ENCODE results near the gene FANCL.

The FANCL gene

GRCh38 chr2:58207189-58207588 lies 33.9 kb downstream of the FANCL start:
- no peak overlapping the region for H2AK5ac ChIP-seq (ENCODE audit: low read length, severe bottlenecking)
- WGBS, result 84% methylated on average over 3 of the region's 3 CpGs
- H3K9me3 ChIP-seq (ENCODE audit: control insufficient read depth, low read length), result no peaks in the 10 kb centered on the region
- no peak overlapping the region for H2AFZ ChIP-seq (ENCODE audit: low read depth, low read length)
- DNase-seq, result no peak
- no peak overlapping the region for H3K27ac ChIP-seq (ENCODE audit: low read length, poor library complexity, severe bottlenecking)
- no peak overlapping the region for H4K91ac ChIP-seq (ENCODE audit: low read length)
- peaks cover 9% of the 10 kb centered on the region for H3K79me1 ChIP-seq (replicated peaks; ENCODE audit: low read length, poor library complexity, severe bottlenecking)
- no peak overlapping the region for H2BK12ac ChIP-seq (ENCODE audit: low read length in 2 of 2)
- H2BK5ac ChIP-seq (ENCODE audit: low read depth, low read length, poor library complexity, severe bottlenecking), result no peak overlapping the region
- H2BK120ac ChIP-seq (ENCODE audit: low read depth, low read length), result no peak overlapping the region
- H3K23ac ChIP-seq (ENCODE audit: low read length in 2 of 2), result no peak overlapping the region
- H3K14ac ChIP-seq (ENCODE audit: low read length in 2 of 2), result no peak overlapping the region
- no peak overlapping the region for H3K9ac ChIP-seq (ENCODE audit: low read length)
- no peak overlapping the region for H4K8ac ChIP-seq (ENCODE audit: low read length)
- H3K4me1 ChIP-seq (ENCODE audit: control insufficient read depth, insufficient read depth, low read depth, low read length), result no peaks in the 10 kb centered on the region
- H2BK15ac ChIP-seq (ENCODE audit: low read depth, poor library complexity, severe bottlenecking), result no peak overlapping the region
- H3K4ac ChIP-seq (ENCODE audit: low read depth in 1 of 2, low read length in 2 of 2), result no peak overlapping the region
- no peak overlapping the region for H3K4me3 ChIP-seq (ENCODE audit: insufficient read depth in 1 of 2, low read depth in 1 of 2, low read length in 2 of 2)
- no peaks in the 10 kb centered on the region for H3K27me3 ChIP-seq (ENCODE audit: control insufficient read depth in 1 of 2, insufficient read depth in 1 of 2, low read length in 2 of 2)
- H3K36me3 ChIP-seq (ENCODE audit: control insufficient read depth in 1 of 2, insufficient read depth in 2 of 2, low read depth in 1 of 2, low read length in 2 of 2), result peaks cover 7 to 16% of the 10 kb centered on the region in 2 experiments
- no peak overlapping the region for H3K4me2 ChIP-seq (ENCODE audit: low read length, poor library complexity, severe bottlenecking)
- H3K18ac ChIP-seq (ENCODE audit: low read depth in 1 of 2, low read length in 2 of 2), result no peak overlapping the region

GRCh38 chr2:58206785-58207184 lies 34.3 kb downstream of the FANCL start:
- H2AK5ac ChIP-seq (ENCODE audit: low read length, severe bottlenecking), result no peak overlapping the region
- no CpG with 5 or more reads among the region's 1 CpG for WGBS
- H3K23ac ChIP-seq (ENCODE audit: low read length in 2 of 2), result no peak overlapping the region
- peaks cover 7 to 14% of the 10 kb centered on the region in 2 experiments for H3K36me3 ChIP-seq (ENCODE audit: control insufficient read depth in 1 of 2, insufficient read depth in 2 of 2, low read depth in 1 of 2, low read length in 2 of 2)
- no peak overlapping the region for H3K4me2 ChIP-seq (ENCODE audit: low read length, poor library complexity, severe bottlenecking)
- H3K9ac ChIP-seq (ENCODE audit: low read length), result no peak overlapping the region
- H4K8ac ChIP-seq (ENCODE audit: low read length), result no peak overlapping the region
- H2BK12ac ChIP-seq (ENCODE audit: low read length in 2 of 2), result no peak overlapping the region
- no peak overlapping the region for H4K91ac ChIP-seq (ENCODE audit: low read length)
- H2AFZ ChIP-seq (ENCODE audit: low read depth, low read length), result no peak overlapping the region
- H3K4me3 ChIP-seq (ENCODE audit: insufficient read depth in 1 of 2, low read depth in 1 of 2, low read length in 2 of 2), result no peak overlapping the region
- no peaks in the 10 kb centered on the region for H3K4me1 ChIP-seq (ENCODE audit: control insufficient read depth, insufficient read depth, low read depth, low read length)
- no peak overlapping the region for H2BK120ac ChIP-seq (ENCODE audit: low read depth, low read length)
- no peak overlapping the region for H3K18ac ChIP-seq (ENCODE audit: low read depth in 1 of 2, low read length in 2 of 2)
- no peak overlapping the region for H3K4ac ChIP-seq (ENCODE audit: low read depth in 1 of 2, low read length in 2 of 2)
- H3K14ac ChIP-seq (ENCODE audit: low read length in 2 of 2), result no peak overlapping the region
- H2BK15ac ChIP-seq (ENCODE audit: low read depth, poor library complexity, severe bottlenecking), result no peak overlapping the region
- H3K27ac ChIP-seq (ENCODE audit: low read length, poor library complexity, severe bottlenecking), result no peak overlapping the region
- no peaks in the 10 kb centered on the region for H3K27me3 ChIP-seq (ENCODE audit: control insufficient read depth in 1 of 2, insufficient read depth in 1 of 2, low read length in 2 of 2)
- no peaks in the 10 kb centered on the region for H3K9me3 ChIP-seq (ENCODE audit: control insufficient read depth, low read length)
- DNase-seq, result no peak
- peaks cover 8% of the 10 kb centered on the region for H3K79me1 ChIP-seq (replicated peaks; ENCODE audit: low read length, poor library complexity, severe bottlenecking)
- H2BK5ac ChIP-seq (ENCODE audit: low read depth, low read length, poor library complexity, severe bottlenecking), result no peak overlapping the region

GRCh38 chr2:58204195-58204959 lies 36.7 kb downstream of the FANCL start:
- Histone ChIP-seq H3K27me3 (ENCODE audit: control insufficient read depth in 1 of 2, insufficient read depth in 1 of 2, low read length in 2 of 2) (no peaks in the 10 kb centered on the region), H3K23ac (ENCODE audit: low read length in 2 of 2) (no peak overlapping the region), H2BK12ac (ENCODE audit: low read length in 2 of 2) (no peak overlapping the region), H3K14ac (ENCODE audit: low read length in 2 of 2) (no peak overlapping the region), H3K9me3 (ENCODE audit: control insufficient read depth, low read length) (no peaks in the 10 kb centered on the region), H2BK120ac (ENCODE audit: low read depth, low read length) (no peak overlapping the region), H3K4me3 (ENCODE audit: insufficient read depth in 1 of 2, low read depth in 1 of 2, low read length in 2 of 2) (no peak overlapping the region), H2AK5ac (ENCODE audit: low read length, severe bottlenecking) (no peak overlapping the region), H3K4ac (ENCODE audit: low read depth in 1 of 2, low read length in 2 of 2) (no peak overlapping the region), H3K79me1 (replicated peaks; ENCODE audit: low read length, poor library complexity, severe bottlenecking) (peaks cover 1% of the 10 kb centered on the region), H3K36me3 (ENCODE audit: control insufficient read depth in 1 of 2, insufficient read depth in 2 of 2, low read depth in 1 of 2, low read length in 2 of 2) (peaks cover 0 to 11% of the 10 kb centered on the region in 2 experiments), H2BK5ac (ENCODE audit: low read depth, low read length, poor library complexity, severe bottlenecking) (no peak overlapping the region), H3K4me1 (ENCODE audit: control insufficient read depth, insufficient read depth, low read depth, low read length) (no peaks in the 10 kb centered on the region), H3K27ac (ENCODE audit: low read length, poor library complexity, severe bottlenecking) (no peak overlapping the region), H4K91ac (ENCODE audit: low read length) (no peak overlapping the region), H2AFZ (ENCODE audit: low read depth, low read length) (no peak overlapping the region), H3K4me2 (ENCODE audit: low read length, poor library complexity, severe bottlenecking) (no peak overlapping the region), H3K18ac (ENCODE audit: low read depth in 1 of 2, low read length in 2 of 2) (no peak overlapping the region), H2BK15ac (ENCODE audit: low read depth, poor library complexity, severe bottlenecking) (no peak overlapping the region), H3K9ac (ENCODE audit: low read length) (no peak overlapping the region), H4K8ac (ENCODE audit: low read length) (no peak overlapping the region)
- WGBS, result 33% methylated on average over 3 of the region's 6 CpGs
- peak; percentile 31 for DNase-seq

GRCh38 chr2:58203018-58203417 lies 38.1 kb downstream of the FANCL start:
- Histone ChIP-seq H3K18ac (ENCODE audit: low read depth in 1 of 2, low read length in 2 of 2) (no peak overlapping the region), H2BK5ac (ENCODE audit: low read depth, low read length, poor library complexity, severe bottlenecking) (no peak overlapping the region), H3K4me2 (ENCODE audit: low read length, poor library complexity, severe bottlenecking) (no peak overlapping the region), H3K4me3 (ENCODE audit: insufficient read depth in 1 of 2, low read depth in 1 of 2, low read length in 2 of 2) (no peak overlapping the region), H3K4ac (ENCODE audit: low read depth in 1 of 2, low read length in 2 of 2) (no peak overlapping the region), H3K36me3 (ENCODE audit: control insufficient read depth in 1 of 2, insufficient read depth in 2 of 2, low read depth in 1 of 2, low read length in 2 of 2) (peaks cover 0 to 12% of the 10 kb centered on the region in 2 experiments), H3K27me3 (ENCODE audit: control insufficient read depth in 1 of 2, insufficient read depth in 1 of 2, low read length in 2 of 2) (no peaks in the 10 kb centered on the region), H3K9me3 (ENCODE audit: control insufficient read depth, low read length) (no peaks in the 10 kb centered on the region), H2AFZ (ENCODE audit: low read depth, low read length) (no peak overlapping the region), H2AK5ac (ENCODE audit: low read length, severe bottlenecking) (no peak overlapping the region), H4K8ac (ENCODE audit: low read length) (no peak overlapping the region), H2BK120ac (ENCODE audit: low read depth, low read length) (no peak overlapping the region), H2BK15ac (ENCODE audit: low read depth, poor library complexity, severe bottlenecking) (no peak overlapping the region), H3K14ac (ENCODE audit: low read length in 2 of 2) (no peak overlapping the region), H3K4me1 (ENCODE audit: control insufficient read depth, insufficient read depth, low read depth, low read length) (no peaks in the 10 kb centered on the region), H3K79me1 (replicated peaks; ENCODE audit: low read length, poor library complexity, severe bottlenecking) (peaks cover 1% of the 10 kb centered on the region), H3K23ac (ENCODE audit: low read length in 2 of 2) (no peak overlapping the region), H3K9ac (ENCODE audit: low read length) (no peak overlapping the region), H2BK12ac (ENCODE audit: low read length in 2 of 2) (no peak overlapping the region), H3K27ac (ENCODE audit: low read length, poor library complexity, severe bottlenecking) (no peak overlapping the region), H4K91ac (ENCODE audit: low read length) (no peak overlapping the region)
- no peak for DNase-seq

Measured in mesenchymal stem cell (in vitro differentiated cells and primary cell).